Peyer's patch (tissue), 4 donors: ENCODE data around the gene BHLHE23. TPM values are rescaled to one million over a fixed set of nuclear protein-coding genes. Genes with fewer than 3 reads are reported as not detected.

Source experiments
- DNase-seq, 3 donors: peaks; one replicate each; pipeline ENCODE4 v3.0.0-alpha.2; 2017 to 2019
- H3K27ac ChIP-seq, 4 donors: fragments of 200-600 bp; sonication (generic); one replicate each; pipeline ENCODE4 v1.5.1; 2016 to 2019
- H3K27me3 ChIP-seq, 2 donors: fragments of 200-600 bp; sonication (generic); one replicate each; pipeline ENCODE4 v1.5.1; 2019
- H3K36me3 ChIP-seq, 3 donors: fragments of 200-600 bp; sonication (generic); one replicate each; pipeline ENCODE4 v1.5.1; 2016 to 2019
- H3K4me1 ChIP-seq, 4 donors: fragments of 200-600 bp; sonication (generic); one replicate each; pipeline ENCODE4 v1.5.1; 2016 to 2019
- H3K4me3 ChIP-seq, 4 donors: fragments of 200-600 bp; sonication (generic); 1 replicate in 3 of 4; 2 replicates in 1 of 4; pipeline ENCODE4 v1.5.1; 2016 to 2019; ENCODE audit warnings: mild to moderate bottlenecking in 1 of 4
- H3K9me3 ChIP-seq, 4 donors: fragments of 200-600 bp; sonication (generic); one replicate each; pipeline ENCODE4 v1.5.1; 2016 to 2019; ENCODE audit warnings: mild to moderate bottlenecking in 1 of 4
- POLR2A ChIP-seq, 2 donors: fragments of 450-650 bp; IDR thresholded peaks; one replicate each; pipeline ENCODE4 v1.5.1; 2017; ENCODE audit warnings: antibody characterized with exemption in 2 of 2, mild to moderate bottlenecking in 2 of 2, moderate library complexity in 2 of 2
- total RNA-seq, 4 donors: library from RNA; depleted of rRNA; stranded (reverse); fragments of >200 nt; gene quantifications; one replicate each; pipeline ENCODE4 v1.1.0, GENCODE V29; 2016
- TF ChIP-seq, protein P1 (sequence below), 6 experiments: fragments of 450-650 bp in 4 of 6; fragments of 200-600 bp in 2 of 6; sonication (generic) in 1 of 6; IDR thresholded peaks; one replicate each; pipeline ENCODE4 v1.5.1; 2017 to 2019; ENCODE audit warnings: antibody characterized with exemption in 6 of 6, mild to moderate bottlenecking in 3 of 6, moderate library complexity in 1 of 6

BHLHE23 gene
- total RNA-seq, 4 donors from 2014 or later, result not detected

DNA sequence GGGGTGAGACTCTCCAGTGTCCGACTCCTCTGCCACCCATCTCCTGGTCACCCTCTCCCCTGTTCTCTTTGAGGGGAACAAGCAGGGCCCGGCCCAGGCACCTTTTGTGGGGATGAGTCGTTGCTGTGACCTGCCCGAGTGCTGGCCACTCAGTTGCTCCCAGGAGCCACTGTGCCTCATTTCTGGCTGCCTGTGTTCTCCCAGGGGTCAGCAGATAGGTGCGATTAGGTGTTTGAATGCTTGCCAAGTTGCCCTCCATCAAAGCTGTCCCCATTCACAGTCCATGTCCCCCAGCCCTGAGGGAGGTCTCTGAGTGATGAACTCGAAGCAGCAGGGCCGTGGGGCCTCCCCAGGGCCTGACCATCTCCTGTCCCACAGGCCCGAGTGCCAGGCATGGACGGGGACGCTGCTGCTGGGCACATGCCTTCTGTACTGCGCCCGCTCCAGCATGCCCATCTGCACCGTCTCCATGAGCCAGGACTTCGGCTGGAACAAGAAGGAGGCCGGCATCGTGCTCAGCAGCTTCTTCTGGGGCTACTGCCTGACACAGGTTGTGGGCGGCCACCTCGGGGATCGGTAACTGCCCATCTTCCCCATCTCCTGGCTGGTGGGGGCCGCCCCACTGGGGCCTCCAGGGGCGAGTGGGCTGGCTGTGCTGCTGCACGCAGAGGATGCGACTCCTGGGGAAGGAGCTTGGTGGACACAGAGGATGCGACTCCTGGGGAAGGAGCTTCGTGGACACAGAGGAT is 50.2 kb downstream of the BHLHE23 start:
- Histone ChIP-seq H3K27ac (no peak overlapping the region), H3K9me3 (no peaks in the 10 kb centered on the region), H3K4me3 (no peak overlapping the region), H3K27me3 (no peaks in the 10 kb centered on the region), H3K4me1 (peaks cover 0 to 31% (median 23%) of the 10 kb centered on the region in 4 donors), H3K36me3 (no peaks in the 10 kb centered on the region)
- no peak for TF ChIP-seq POLR2A (IDR thresholded peaks at IDR 0.05)
- TF ChIP-seq, protein P1, sequence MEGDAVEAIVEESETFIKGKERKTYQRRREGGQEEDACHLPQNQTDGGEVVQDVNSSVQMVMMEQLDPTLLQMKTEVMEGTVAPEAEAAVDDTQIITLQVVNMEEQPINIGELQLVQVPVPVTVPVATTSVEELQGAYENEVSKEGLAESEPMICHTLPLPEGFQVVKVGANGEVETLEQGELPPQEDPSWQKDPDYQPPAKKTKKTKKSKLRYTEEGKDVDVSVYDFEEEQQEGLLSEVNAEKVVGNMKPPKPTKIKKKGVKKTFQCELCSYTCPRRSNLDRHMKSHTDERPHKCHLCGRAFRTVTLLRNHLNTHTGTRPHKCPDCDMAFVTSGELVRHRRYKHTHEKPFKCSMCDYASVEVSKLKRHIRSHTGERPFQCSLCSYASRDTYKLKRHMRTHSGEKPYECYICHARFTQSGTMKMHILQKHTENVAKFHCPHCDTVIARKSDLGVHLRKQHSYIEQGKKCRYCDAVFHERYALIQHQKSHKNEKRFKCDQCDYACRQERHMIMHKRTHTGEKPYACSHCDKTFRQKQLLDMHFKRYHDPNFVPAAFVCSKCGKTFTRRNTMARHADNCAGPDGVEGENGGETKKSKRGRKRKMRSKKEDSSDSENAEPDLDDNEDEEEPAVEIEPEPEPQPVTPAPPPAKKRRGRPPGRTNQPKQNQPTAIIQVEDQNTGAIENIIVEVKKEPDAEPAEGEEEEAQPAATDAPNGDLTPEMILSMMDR (IDR thresholded peaks at IDR 0.05), result no peak
- no peak for DNase-seq

Other genes with a start within 250 kb of the BHLHE23 start
- 10 to 100 TPM; 11.6 to 15.4 (median 13.3) TPM for gene MRGBP, start 210.5 kb downstream of the BHLHE23 start, total RNA-seq
- 10 to 100 TPM; 73.3 to 88.3 (median 76.3) TPM for gene OGFR, start 202.1 kb downstream of the BHLHE23 start, total RNA-seq
- gene COL9A3, start 189.9 kb downstream of the BHLHE23 start, total RNA-seq, result 10 to 100 TPM in 1 of 4 donors, 1 to 10 TPM in 3; 3.3 to 19.8 (median 4.1) TPM
- 1 to 10 TPM; 2.6 to 6.6 (median 5.0) TPM for gene TCFL5, start 145.1 kb downstream of the BHLHE23 start, total RNA-seq
- gene DIDO1, start 80.5 kb downstream of the BHLHE23 start, total RNA-seq, result 100 to 1,000 TPM in 2 of 4 donors, 10 to 100 TPM in 2; 72.5 to 143 (median 105) TPM
- 10 to 100 TPM; 22.3 to 26.5 (median 24.0) TPM for gene GID8, start 68.8 kb downstream of the BHLHE23 start, total RNA-seq
- gene SLC17A9, start 54.3 kb downstream of the BHLHE23 start, total RNA-seq, result 10 to 100 TPM in 1 of 4 donors, 1 to 10 TPM in 3; 3.8 to 19.0 (median 5.2) TPM
- 10 to 100 TPM; 25.7 to 30.5 (median 28.3) TPM for gene YTHDF1, start 209.2 kb upstream of the BHLHE23 start, total RNA-seq
- not detected for gene BIRC7, start 228.9 kb upstream of the BHLHE23 start, total RNA-seq
- not detected for gene NKAIN4, start 247.5 kb upstream of the BHLHE23 start, total RNA-seq